Measurements from ENCODE around the gene CCNQ. TPM values are rescaled to one million over a fixed set of nuclear protein-coding genes. Genes with fewer than 3 reads are reported as not detected.

Gene CCNQ
- total and polyA plus RNA-seq, 2 of the 8 experiments (the other 6 are each of a cell fraction or from before 2014, with no cell fraction given) = 16.6 to 32.1 TPM

DNA sequence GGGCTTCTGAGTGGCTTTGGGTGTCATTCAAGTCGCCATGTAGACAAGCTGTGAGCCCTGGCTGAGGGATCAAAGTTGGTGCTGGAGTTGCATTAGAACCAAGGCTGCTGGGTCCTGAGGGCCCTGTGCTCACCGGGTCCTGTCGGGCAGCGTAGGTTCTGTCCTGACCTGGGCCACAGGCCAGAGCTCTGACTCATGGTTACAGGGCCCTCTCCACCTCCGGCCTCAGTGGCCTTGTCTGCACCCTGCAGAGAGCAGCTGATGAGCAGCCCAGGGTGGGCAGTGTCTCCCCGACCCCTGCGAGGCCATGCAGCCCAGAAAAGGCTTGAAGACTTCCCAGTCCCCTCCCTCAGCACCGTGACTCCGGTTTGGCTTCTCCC lies 59.0 kb downstream of the CCNQ start (continued):
- TF ChIP-seq, protein P1, sequence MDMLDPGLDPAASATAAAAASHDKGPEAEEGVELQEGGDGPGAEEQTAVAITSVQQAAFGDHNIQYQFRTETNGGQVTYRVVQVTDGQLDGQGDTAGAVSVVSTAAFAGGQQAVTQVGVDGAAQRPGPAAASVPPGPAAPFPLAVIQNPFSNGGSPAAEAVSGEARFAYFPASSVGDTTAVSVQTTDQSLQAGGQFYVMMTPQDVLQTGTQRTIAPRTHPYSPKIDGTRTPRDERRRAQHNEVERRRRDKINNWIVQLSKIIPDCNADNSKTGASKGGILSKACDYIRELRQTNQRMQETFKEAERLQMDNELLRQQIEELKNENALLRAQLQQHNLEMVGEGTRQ (IDR thresholded peaks at IDR 0.05; ENCODE audit: low read length) = no peak
- no peak for TF ChIP-seq SP2 (IDR thresholded peaks at IDR 0.05; ENCODE audit: low read length)
- TF ChIP-seq SIRT6 (IDR thresholded peaks at IDR 0.05; ENCODE audit: low read length) = no peak

All from H1 (cell line).